AG09319 (cell line): ENCODE results near the gene SCNN1B.

Experiments
- DNase-seq: peaks from one replicate; pipeline ENCODE4 v3.0.0-alpha.2; 2010; ENCODE audit warnings: low read depth; ENCODE audit errors: extremely low read depth
- TF ChIP-seq, protein P1 (sequence below): IDR thresholded peaks from 2 replicates; pipeline ENCODE4 v1.5.1; 2011; ENCODE audit warnings: low read depth, mild to moderate bottlenecking, inconsistent platforms, low read length, moderate library complexity

Gene SCNN1B

DNA sequence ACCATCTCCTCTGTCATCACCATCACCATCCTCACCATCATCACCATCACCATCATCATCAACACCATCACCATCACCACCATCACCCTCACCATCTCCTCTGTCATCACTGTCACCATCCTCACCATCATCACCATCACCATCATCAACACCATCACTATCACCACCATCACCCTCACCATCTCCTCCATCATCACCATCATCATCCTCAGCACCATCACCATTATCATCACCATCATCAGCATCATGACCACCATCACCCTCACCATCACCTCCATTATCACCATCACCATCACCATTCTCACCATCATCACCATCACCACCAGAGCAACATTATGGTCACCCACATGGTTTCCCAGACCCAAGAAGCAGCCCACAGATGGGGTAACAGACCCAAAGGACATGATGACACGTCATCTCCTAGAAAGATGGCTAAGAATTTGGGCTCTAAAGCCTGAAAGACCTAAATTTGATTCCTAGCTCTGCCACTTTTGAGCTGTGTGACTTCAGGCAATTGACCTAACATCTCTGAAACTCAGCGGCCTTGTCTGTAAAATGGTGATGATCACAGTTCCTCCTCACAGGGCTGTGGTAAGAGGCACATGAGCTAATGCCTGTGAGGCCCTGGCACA is 14.6 kb downstream of the SCNN1B start:
- no peak for DNase-seq
- TF ChIP-seq, protein P1, sequence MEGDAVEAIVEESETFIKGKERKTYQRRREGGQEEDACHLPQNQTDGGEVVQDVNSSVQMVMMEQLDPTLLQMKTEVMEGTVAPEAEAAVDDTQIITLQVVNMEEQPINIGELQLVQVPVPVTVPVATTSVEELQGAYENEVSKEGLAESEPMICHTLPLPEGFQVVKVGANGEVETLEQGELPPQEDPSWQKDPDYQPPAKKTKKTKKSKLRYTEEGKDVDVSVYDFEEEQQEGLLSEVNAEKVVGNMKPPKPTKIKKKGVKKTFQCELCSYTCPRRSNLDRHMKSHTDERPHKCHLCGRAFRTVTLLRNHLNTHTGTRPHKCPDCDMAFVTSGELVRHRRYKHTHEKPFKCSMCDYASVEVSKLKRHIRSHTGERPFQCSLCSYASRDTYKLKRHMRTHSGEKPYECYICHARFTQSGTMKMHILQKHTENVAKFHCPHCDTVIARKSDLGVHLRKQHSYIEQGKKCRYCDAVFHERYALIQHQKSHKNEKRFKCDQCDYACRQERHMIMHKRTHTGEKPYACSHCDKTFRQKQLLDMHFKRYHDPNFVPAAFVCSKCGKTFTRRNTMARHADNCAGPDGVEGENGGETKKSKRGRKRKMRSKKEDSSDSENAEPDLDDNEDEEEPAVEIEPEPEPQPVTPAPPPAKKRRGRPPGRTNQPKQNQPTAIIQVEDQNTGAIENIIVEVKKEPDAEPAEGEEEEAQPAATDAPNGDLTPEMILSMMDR = no peak

DNA sequence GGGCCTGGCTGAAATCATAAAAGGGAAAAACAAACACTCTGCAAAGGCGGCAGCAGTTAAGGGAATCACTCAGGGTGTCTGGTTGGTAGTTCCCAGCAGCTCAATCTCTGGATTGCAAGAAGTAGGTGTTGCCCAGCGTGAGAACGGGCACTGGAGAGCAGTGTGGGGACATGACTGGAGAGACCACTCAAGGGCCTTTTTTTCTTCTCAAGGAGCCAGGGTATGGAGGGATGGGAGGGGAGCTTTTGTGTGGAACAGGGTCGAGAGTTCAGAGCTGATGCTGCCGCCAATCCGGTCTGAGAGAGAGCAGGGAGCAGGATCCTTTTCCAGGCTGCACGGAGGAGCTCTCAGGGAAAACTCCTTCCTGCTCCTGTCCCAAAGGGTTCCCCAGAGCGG is 15.2 kb downstream of the SCNN1B start:
- TF ChIP-seq, protein P1 = no peak
- no peak for DNase-seq

DNA sequence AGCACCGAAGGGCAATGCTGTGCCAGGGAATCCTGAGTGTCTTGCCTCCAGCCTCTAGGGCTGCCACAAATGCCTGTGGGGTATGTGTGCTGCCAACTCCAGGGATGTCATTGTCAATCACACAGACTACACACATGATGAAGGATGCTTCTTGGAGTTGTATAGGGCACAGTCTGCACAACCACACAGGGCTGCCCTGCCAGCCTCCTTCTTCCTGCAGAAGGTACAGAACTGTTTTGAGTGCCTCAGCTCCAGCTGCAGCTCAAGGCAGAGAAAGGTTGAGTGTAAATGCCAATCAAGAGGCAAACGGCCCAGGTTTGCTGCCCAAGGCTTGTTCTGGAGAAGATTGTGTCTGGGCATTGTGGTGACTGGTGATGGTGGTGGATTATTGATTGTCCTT is 15.6 kb downstream of the SCNN1B start:
- TF ChIP-seq, protein P1 = no peak
- no peak for DNase-seq

GRCh38 chr16:23318639-23319038 is 16.5 kb downstream of the SCNN1B start:
- TF ChIP-seq, protein P1 = no peak
- no peak for DNase-seq

DNA sequence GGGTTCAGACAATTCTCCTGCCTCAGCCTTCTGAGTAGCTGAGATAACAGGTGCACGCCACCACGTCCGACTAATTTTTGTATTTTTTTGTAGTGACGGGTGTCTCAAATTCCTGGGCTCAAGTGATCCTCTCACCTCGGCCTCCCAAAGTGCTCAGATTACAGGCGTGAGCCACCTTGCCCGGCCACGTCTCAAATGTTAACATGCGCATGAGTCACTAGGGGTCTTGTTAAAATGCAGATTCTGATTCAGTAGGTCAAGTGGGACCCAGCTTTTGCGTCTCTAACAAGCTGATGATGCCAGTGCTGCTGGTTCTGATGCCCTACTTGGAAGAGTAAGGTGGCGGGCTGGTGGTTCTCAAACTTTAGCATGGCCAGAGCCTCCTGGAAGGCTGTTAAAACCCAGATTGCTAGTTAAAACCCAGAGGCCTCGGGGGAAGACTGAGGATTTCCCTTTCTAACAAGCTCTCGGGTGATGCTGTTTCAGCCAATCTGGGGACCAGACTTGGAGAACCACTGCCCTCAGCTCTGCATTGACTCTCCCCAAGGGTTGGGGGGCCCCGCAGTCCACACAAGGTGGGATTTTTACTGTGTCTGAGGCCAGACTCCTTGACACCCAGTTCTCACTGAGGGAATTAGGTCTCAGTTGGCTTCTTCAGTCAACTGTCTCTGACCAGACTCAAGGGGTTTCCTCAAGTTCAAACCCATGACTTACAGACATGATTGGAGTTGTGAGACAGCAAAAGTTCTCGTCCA is 17.9 kb downstream of the SCNN1B start:
- TF ChIP-seq, protein P1 = no peak
- DNase-seq = no peak

DNA sequence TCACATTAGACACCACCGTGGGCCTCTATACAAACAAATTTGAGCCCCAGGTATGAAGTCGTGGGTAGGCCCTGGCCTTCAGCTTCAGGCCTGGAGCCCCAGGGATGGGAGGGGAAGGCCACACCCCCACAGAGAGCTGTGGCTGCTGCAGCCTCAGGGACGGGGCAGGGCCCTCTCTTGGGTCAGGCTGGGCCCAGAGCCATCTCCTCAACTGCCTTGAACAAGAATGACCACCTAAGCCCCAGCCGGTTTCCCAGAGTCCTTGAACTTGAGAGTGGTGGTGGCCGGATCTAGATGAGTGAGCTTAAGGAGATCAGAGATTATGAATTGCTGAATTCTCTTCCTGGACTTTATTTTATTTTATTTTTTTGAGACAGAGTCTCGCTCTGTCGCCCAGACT is 18.6 kb downstream of the SCNN1B start:
- DNase-seq = no peak
- TF ChIP-seq, protein P1 = no peak

- TF ChIP-seq, protein P1 = no peak
- no peak for DNase-seq
Observed at GRCh38 chr16:23321206-23321875, 19.2 kb downstream of the SCNN1B start.
